GM21423 (cell line): ENCODE results near the gene TMEM184A.

ENCODE experiments used
- ATAC-seq: cut with Tn5 transposase; IDR thresholded peaks from one replicate; pipeline ENCODE4 v1.9.1; 2021; ENCODE audit warnings: mild to moderate bottlenecking, moderate library complexity; ENCODE audit not compliant: unreplicated experiment

TMEM184A gene

DNA sequence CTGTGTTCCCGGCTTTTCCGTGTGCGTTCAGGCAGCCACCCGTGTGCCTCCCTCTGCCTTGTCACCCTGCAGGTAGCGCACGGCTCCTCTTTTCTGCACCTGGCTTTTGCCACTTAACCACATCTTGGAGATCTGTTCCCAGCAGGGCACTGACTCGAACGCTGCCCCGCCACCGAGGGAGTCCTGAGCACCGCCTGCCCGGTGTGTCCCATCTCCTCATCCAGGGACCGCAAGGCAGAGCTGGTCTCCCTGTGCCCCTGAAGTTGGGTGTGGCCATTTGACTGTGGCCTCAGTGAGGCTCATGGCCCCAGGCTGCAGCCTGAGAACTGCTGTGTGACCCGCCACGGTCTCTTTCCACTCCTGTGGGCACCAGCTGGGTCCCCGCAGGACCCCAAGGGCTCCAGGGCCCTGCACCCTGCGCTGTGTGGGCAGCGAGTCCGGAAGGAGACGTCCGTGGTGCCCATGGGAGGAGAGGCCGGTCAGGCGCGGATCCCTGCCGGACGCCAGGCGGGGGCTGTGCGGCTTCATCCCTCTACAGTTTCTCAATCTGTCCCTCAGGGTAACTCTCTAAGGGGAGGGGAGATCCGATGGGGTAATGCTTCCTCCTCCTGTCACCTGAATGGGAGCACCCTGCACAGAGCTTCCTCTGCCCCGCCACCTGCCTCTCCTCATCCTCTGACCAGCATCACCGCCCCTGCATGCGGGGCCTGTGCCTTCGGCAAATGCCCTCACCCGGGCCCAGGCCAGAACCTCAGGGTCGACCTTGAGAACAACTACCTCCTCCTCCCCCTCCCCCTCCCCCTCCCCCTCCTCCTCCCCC, 50.1 kb downstream of the TMEM184A start:
- ATAC-seq, result no peak

- ATAC-seq, result peak; percentile 78
These were observed 51.9 kb downstream of the TMEM184A start, which contains the start of gene INTS1 for GRCh38 chr7:1503816-1504775. TSS of gene INTS1 (minus strand) at chr7:1504389. CDS start at chr7:1503960, 429 bp downstream.

DNA sequence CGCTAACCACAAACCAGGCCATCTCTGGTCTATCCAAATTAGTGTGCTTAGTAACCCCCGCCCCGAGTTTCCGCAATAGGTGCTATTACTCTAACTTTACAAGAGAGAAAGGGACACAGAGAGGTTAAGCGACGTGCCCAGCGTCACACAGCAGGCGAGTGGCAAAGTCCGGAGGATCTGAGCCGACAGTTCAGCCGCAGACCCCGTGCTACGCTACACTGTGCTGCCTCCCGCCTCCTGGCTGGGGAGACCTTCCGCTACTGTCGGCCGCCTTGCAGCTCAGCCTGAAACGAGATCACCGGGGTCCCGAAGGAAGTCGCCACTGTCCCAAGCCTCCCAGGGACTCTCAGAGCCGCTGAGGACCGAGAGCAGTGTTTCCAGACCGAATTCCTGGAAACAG, 52.6 kb downstream of the TMEM184A start:
- no peak for ATAC-seq

DNA sequence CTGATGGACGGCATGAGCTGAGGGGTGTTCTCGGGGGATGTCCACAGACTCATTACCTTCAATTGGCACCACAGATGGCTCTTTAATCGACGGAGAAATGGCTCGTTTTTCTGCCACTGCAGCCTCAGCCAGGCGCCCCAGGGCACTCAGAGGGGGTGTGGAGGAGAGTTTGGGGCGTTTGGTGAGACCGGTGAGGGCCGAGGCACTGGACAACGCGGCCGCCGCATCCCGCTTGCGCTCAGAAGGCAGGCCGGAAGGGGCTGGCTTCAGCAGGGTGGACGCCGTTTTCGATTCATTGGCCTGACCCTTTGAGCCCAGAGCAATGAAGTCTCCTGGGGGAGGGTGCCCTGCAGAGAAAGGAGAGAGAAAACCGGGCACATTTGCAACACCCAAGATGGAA, 53.2 kb downstream of the TMEM184A start:
- ATAC-seq, result no peak

DNA sequence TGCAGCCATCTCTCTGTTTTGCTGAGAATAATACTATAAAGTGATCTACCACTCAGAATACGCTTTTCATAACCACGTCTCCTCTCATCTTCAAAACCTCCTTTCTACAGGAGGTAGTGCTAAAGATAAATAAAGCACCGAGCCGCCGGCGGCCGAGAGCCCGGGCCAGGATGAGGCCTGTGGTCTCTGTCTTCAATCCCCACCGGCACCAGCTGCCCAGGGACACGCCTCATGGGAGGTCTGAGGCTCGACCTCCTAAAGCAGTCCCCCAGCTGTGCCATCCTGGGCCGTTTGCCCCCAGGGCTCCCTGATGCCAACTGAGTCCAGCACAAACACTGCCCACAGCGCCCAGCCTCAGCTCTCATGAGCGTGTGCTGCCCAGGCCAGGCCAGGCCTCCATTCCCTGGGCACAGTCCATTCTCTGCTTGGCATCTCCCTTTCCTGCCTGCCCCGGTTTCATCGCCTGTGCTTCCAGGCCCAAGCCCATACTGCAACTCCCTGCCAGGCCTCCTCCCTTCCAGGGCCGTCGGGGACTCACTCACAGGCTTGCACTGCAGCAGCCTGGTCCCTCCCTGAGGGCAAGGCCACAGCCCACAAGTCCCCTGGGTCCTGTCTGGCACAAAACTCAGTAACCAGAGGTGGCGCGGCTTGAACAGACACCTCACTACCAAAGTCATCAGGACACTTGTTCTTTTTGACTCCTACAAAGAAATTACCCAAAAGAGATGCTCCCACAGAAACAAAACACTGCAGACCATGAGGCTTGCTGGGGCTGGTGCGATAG, 54.3 kb downstream of the TMEM184A start:
- no peak for ATAC-seq

DNA sequence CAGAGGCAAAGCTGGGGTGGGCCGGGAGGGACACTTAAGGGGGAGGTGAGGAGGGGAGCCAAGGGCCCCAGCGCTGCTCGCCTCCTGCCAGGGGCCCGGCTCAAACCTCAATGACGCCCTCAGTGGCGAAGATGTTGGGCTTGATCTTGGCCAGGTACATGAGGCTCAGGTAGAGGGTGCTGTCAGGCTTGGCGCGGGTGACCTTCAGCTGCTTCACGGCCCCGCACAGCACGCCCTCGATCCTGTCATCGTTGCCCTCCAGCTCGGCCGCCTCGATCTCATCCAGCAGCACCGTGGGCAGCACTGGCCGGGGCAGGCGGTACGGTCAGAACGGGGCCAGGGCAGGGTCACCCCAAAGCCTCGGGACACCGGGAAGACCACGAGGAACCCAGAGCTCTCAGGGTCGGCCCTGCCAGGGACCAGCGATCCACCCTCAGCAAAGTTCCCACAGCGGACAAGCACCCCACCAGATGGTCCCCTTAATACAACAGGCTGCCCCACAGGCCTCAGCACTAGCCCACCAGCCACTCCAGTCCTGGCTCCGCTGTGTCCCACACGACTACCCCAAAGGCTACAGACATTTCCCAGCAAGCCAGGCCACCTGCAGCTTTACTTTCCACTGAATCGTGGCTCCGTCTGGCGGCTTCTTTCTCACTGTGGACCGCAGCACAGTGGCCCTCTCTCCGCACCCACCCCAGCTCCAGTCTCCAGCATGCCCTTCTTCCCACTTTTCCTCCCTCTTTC, 55.8 kb downstream of the TMEM184A start:
- ATAC-seq, result no peak

GRCh38 chr7:1499367-1500029, 56.5 kb downstream of the TMEM184A start:
- ATAC-seq, result no peak

DNA sequence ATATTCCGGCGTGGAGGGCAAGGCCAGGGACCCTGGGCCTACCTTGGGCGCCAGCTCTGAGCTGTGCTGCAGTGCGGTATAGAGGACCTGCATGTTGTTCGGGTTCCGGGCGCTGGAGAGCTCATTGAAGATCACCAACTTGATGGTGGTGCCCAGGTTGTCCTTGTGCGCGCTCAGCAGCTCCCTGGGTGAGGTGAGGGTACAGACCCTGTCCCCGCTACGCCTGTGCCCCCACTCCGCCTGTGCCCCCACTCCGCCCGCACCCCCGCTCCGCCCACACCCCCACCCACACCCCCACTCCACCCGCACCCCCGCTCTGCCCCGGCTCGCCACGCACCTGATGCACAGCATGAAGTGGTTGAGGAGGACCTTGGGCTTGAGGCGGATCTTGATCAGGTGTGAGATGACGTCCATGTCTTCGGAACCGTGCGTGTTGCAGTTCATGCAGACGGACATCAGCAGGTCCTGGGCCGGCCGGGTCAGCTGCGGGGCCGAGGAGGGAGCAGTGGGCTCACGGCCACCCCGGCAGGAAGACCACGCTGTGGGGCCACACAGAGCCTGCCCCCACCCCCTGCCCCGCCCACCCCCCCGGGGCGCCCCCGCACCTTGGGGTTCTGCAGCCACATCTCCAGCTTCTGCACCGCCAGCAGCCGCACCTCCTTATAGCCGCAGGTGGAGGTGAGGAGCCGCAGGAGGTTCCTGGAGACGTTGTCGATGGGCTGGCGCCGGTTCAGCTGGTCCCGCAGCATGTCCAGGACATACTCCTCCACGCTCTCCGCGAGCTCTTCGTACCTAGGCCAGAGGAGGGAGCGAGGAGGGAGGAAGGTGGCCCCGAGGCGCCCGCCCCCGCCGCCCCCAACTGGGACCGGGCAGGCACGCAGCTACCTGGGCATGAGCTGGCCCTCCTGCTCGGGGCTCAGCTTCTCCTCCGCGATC, 57.4 kb downstream of the TMEM184A start:
- ATAC-seq, result no peak

DNA sequence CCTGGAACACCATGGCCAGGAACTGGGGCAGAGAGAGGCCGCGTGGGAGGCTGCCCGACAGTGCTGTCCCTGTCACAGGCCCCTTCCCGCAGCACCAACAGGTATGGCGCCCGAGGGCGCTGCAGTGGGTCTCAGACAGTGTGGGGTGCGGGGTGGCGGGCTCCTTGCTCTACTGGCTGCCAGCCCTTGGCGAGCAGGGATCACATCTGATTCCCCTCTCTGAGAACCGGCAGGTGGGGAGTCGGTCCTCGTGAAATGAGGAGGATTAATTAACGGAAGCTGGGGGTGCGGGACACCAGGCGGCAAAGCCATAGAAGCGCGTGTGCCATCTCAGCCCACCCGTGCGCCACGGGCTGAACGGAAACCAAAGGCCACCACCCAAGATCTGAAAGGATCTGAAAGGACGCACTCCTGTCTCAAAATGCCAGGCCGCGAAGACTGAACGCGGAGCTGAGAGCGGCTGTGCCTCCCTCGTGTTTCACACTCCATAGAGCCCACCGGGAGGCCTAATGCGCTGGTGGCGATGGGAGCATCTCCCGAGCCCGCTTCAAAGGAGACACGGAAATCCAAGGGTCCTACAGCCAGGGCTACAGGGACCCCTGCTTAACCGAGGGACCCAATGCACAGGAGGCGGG, 58.6 kb downstream of the TMEM184A start:
- no peak for ATAC-seq

- ATAC-seq, result no peak
These were observed 59.3 kb downstream of the TMEM184A start for GRCh38 chr7:1496531-1497292.

GRCh38 chr7:1495564-1496242, 60.3 kb downstream of the TMEM184A start:
- ATAC-seq, result no peak

GRCh38 chr7:1494866-1495563, 61.0 kb downstream of the TMEM184A start:
- ATAC-seq, result no peak

- no peak for ATAC-seq
These were observed 61.6 kb downstream of the TMEM184A start for GRCh38 chr7:1494447-1494846.

GRCh38 chr7:1493571-1493970, 62.4 kb downstream of the TMEM184A start:
- ATAC-seq, result no peak

DNA sequence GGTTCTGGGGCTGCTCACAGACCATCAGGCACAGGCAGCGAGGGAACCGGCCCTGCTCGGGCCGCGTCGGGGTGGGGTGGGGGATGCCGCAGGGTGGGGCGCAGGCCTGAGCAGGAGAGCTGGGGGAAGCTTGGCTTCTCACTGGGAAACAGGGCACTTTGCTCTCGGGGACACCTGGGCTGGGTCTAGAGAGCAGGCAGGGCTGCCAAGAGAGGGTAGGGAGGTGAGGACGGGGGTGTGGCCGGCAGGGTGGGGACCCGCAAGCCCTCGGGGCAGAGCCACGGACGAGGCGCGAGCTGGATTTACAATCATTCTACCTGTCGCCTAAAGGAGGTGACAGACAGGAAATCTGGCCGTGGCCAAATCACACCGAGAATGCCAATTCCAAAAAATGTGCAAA, 62.9 kb downstream of the TMEM184A start:
- ATAC-seq, result no peak

DNA sequence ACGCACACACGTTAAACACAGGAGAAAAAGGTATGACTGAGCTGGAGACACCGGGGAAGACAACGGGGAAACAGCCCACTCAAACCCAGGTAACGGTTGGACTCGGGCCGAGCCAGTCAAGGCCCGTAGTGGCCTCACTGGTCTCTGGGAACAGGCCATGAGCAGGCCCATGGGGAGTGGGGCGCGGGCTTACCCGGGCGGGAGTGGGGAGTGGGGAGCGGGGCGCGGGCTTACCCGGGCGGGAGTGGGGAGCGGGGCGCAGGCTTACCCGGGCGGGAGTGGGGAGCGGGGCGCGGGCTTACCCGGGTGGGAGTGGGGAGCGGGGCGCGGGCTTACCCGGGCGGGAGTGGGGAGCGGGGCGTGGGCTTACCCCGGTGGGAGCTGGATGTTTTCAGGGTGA, 63.4 kb downstream of the TMEM184A start:
- ATAC-seq, result no peak
